K562 (cell line): ENCODE measurements around the gene LZTR1. TPM values are rescaled to one million over a fixed set of nuclear protein-coding genes. Genes with fewer than 3 reads are reported as not detected.

Source experiments
- E2F3 ChIP-seq: fragments of 250-450 bp; sonication (Bioruptor Pico); IDR thresholded peaks from 2 replicates; pipeline ENCODE4 v1.4.0; 2020; ENCODE audit warnings: mild to moderate bottlenecking
- HDAC8 ChIP-seq: fragments of 450-650 bp; IDR thresholded peaks from 2 replicates; pipeline ENCODE4 v1.6.1; 2016; ENCODE audit warnings: mild to moderate bottlenecking, missing genetic modification characterization, moderate library complexity, missing compliant biosample characterization
- HIVEP1 ChIP-seq: fragments of 250-450 bp; sonication (Bioruptor Pico); IDR thresholded peaks from 2 replicates; pipeline ENCODE4 v1.4.0; 2020; ENCODE audit warnings: mild to moderate bottlenecking
- MXI1 ChIP-seq: IDR thresholded peaks from 2 replicates; pipeline ENCODE4 v1.6.1; 2011; ENCODE audit warnings: low read depth, mild to moderate bottlenecking, improper control_type of control experiment, low read length
- RBM17 ChIP-seq: fragments of 200-400 bp; formaldehyde crosslinking; IDR thresholded peaks from 2 replicates; pipeline ENCODE4 v1.6.1; 2017; ENCODE audit warnings: low read depth, mild to moderate bottlenecking, low read length, borderline replicate concordance
- YY1 ChIP-seq, 3 experiments: IDR thresholded peaks; 2 replicates each; pipeline ENCODE4 v1.6.1; 2011; ENCODE audit warnings: low read length in 2 of 3, mild to moderate bottlenecking in 2 of 3, moderate library complexity in 2 of 3, borderline replicate concordance in 1 of 3, control low read depth in 1 of 3, low read depth in 1 of 3; ENCODE audit not compliant: insufficient read depth in 3 of 3, insufficient replicate concordance in 2 of 3, control insufficient read depth in 1 of 3, insufficient read length in 1 of 3; ENCODE audit errors: extremely low read depth in 1 of 3
- ZKSCAN3 ChIP-seq: fragments of 250-450 bp; sonication (Bioruptor Pico); IDR thresholded peaks from 2 replicates; pipeline ENCODE4 v1.4.0; 2020
- ZNF212 ChIP-seq: fragments of 450-650 bp; formaldehyde crosslinking; IDR thresholded peaks from 2 replicates; pipeline ENCODE4 v1.4.0; 2020; ENCODE audit warnings: mild to moderate bottlenecking
- ZNF445 ChIP-seq: fragments of 250-450 bp; sonication (Bioruptor Pico); IDR thresholded peaks from 2 replicates; pipeline ENCODE4 v1.4.0; 2020; ENCODE audit warnings: low read depth, mild to moderate bottlenecking, moderate library complexity
- polyA plus RNA-seq, 8 experiments: library from polyadenylated mRNA; depleted of rRNA in 4 of 8; stranded (reverse) in 5 of 8; unstranded in 3 of 8; fragments of >200 nt; fragmentation: Nextera tagmentation in 2 of 8; fragmentation: Illumina TruSeq in 1 of 8; extraction: Ambion mirVana in 2 of 8; extraction: Trizol in 1 of 8; gene quantifications; 2 replicates each; pipeline versions ENCODE4 v1.2.1 to v1.2.3, GENCODE V29; 2011 to 2014; ENCODE audit warnings: inconsistent platforms in 1 of 8, missing spikeins in 1 of 8
- total RNA-seq, 7 experiments: library from RNA; depleted of rRNA in 6 of 7; stranded (reverse); fragments of >200 nt in 6 of 7; fragmentation: Illumina TruSeq in 2 of 7; extraction: Trizol in 2 of 7; gene quantifications; 2 replicates each; pipeline versions ENCODE4 v1.2.1 to v1.2.3, GENCODE V29; 2011 to 2021; ENCODE audit warnings: low replicate concordance in 1 of 7
- TF ChIP-seq, protein P1 (sequence below), 2 experiments: fragments of 450-650 bp in 1 of 2; sonication (generic) in 1 of 2; formaldehyde crosslinking; conservative IDR thresholded peaks; 2 replicates each; pipeline versions ENCODE4 v1.4.0 to v1.8.1; 2020 to 2022; ENCODE audit warnings: mild to moderate bottlenecking in 1 of 2, missing genetic modification reagents in 1 of 2
- TF ChIP-seq, protein P2 (sequence below): sonication (generic); formaldehyde crosslinking; IDR thresholded peaks from 2 replicates; pipeline ENCODE4 v1.5.0; 2020; ENCODE audit warnings: missing genetic modification reagents
- TF ChIP-seq, protein P3 (sequence below): fragments of 200-800 bp; sonication (Bioruptor generic); IDR thresholded peaks from 2 replicates; pipeline ENCODE4 v1.6.1; 2016; ENCODE audit warnings: missing genetic modification characterization, missing compliant biosample characterization
- TF ChIP-seq, protein P4 (sequence below): fragments of 450-650 bp; formaldehyde crosslinking; IDR thresholded peaks from 2 replicates; pipeline ENCODE4 v1.4.0; 2022; ENCODE audit warnings: missing genetic modification characterization
- TF ChIP-seq, protein P5 (sequence below): fragments of 450-650 bp; formaldehyde crosslinking; IDR thresholded peaks from 2 replicates; pipeline ENCODE4 v1.4.0; 2020; ENCODE audit warnings: mild to moderate bottlenecking, moderate library complexity

The LZTR1 gene
- total and polyA plus RNA-seq, 9 of the 15 experiments (the other 6 are each of a cell fraction or from before 2014, with no cell fraction given): 2.2 to 135 (median 63.0) TPM

DNA sequence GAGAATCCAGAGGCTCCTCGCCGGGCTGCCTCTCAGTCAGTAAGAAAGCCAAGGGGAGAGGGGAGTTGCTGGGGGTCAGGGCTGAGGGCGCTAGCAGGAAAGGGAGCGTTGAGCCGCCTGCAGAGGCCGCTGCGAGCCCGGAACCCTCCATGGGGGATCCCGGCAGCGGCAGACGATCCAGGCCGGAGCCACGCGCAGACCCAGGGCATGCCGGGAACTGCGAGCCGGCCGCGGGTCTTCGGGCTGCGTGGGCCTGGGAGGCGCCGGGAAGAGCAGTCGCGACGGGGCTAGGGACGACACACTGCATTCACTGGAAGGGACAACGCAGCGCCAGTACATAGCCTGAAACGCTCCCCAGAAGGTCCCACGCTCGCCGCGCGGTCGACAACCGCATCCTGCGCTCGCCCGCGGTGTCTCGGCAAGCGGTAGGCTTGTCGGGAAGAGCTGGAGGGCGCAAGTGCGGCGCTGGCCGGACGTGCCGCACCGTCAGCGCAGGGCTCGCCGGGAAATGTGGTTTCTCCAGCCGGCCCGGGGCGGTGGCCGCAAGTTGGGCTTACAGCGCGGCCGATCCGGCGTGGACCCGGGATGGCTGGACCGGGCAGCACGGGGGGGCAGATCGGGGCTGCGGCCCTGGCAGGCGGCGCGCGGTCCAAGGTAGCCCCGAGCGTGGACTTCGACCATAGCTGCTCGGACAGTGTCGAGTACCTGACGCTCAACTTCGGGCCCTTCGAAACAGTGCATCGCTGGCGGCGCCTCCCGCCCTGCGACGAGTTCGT is at the start of gene LZTR1 (continued):
- TF ChIP-seq, protein P1, sequence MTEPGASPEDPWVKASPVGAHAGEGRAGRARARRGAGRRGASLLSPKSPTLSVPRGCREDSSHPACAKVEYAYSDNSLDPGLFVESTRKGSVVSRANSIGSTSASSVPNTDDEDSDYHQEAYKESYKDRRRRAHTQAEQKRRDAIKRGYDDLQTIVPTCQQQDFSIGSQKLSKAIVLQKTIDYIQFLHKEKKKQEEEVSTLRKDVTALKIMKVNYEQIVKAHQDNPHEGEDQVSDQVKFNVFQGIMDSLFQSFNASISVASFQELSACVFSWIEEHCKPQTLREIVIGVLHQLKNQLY (CRISPR knock-in tag; conservative IDR thresholded peaks at IDR 0.05): peak; percentile 96 to 97
- TF ChIP-seq ZNF212 (peak; percentile 91; the same call in 1 of the 2 replicates), YY1 (IDR thresholded peaks at IDR 0.05; ENCODE audit: borderline replicate concordance in 1 of 3, control insufficient read depth in 1 of 3, extremely low read depth in 1 of 3, insufficient read depth in 3 of 3, insufficient read length in 1 of 3, insufficient replicate concordance in 2 of 3, low read depth in 1 of 3, low read length in 2 of 3) (peak in 2 of 3 experiments; percentile 42 to 86), HDAC8 (tag) (peak; percentile 99), HIVEP1 (CRISPR knock-in tag) (peak; percentile 98), MXI1 (peak; percentile 90), ZKSCAN3 (CRISPR knock-in tag) (no peak), ZNF445 (CRISPR knock-in tag) (0 out of 2 replicates have a peak, but pooled peaks have one; percentile 81), E2F3 (CRISPR knock-in tag) (peak; percentile 98), RBM17 (no peak)
- TF ChIP-seq, protein P2, sequence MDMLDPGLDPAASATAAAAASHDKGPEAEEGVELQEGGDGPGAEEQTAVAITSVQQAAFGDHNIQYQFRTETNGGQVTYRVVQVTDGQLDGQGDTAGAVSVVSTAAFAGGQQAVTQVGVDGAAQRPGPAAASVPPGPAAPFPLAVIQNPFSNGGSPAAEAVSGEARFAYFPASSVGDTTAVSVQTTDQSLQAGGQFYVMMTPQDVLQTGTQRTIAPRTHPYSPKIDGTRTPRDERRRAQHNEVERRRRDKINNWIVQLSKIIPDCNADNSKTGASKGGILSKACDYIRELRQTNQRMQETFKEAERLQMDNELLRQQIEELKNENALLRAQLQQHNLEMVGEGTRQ: no peak
- TF ChIP-seq, protein P3, sequence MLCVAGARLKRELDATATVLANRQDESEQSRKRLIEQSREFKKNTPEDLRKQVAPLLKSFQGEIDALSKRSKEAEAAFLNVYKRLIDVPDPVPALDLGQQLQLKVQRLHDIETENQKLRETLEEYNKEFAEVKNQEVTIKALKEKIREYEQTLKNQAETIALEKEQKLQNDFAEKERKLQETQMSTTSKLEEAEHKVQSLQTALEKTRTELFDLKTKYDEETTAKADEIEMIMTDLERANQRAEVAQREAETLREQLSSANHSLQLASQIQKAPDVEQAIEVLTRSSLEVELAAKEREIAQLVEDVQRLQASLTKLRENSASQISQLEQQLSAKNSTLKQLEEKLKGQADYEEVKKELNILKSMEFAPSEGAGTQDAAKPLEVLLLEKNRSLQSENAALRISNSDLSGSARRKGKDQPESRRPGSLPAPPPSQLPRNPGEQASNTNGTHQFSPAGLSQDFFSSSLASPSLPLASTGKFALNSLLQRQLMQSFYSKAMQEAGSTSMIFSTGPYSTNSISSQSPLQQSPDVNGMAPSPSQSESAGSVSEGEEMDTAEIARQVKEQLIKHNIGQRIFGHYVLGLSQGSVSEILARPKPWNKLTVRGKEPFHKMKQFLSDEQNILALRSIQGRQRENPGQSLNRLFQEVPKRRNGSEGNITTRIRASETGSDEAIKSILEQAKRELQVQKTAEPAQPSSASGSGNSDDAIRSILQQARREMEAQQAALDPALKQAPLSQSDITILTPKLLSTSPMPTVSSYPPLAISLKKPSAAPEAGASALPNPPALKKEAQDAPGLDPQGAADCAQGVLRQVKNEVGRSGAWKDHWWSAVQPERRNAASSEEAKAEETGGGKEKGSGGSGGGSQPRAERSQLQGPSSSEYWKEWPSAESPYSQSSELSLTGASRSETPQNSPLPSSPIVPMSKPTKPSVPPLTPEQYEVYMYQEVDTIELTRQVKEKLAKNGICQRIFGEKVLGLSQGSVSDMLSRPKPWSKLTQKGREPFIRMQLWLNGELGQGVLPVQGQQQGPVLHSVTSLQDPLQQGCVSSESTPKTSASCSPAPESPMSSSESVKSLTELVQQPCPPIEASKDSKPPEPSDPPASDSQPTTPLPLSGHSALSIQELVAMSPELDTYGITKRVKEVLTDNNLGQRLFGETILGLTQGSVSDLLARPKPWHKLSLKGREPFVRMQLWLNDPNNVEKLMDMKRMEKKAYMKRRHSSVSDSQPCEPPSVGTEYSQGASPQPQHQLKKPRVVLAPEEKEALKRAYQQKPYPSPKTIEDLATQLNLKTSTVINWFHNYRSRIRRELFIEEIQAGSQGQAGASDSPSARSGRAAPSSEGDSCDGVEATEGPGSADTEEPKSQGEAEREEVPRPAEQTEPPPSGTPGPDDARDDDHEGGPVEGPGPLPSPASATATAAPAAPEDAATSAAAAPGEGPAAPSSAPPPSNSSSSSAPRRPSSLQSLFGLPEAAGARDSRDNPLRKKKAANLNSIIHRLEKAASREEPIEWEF (CRISPR knock-in tag): no peak
- TF ChIP-seq, protein P4, sequence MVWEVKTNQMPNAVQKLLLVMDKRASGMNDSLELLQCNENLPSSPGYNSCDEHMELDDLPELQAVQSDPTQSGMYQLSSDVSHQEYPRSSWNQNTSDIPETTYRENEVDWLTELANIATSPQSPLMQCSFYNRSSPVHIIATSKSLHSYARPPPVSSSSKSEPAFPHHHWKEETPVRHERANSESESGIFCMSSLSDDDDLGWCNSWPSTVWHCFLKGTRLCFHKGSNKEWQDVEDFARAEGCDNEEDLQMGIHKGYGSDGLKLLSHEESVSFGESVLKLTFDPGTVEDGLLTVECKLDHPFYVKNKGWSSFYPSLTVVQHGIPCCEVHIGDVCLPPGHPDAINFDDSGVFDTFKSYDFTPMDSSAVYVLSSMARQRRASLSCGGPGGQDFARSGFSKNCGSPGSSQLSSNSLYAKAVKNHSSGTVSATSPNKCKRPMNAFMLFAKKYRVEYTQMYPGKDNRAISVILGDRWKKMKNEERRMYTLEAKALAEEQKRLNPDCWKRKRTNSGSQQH (CRISPR knock-in tag): peak; percentile 98
- TF ChIP-seq, protein P5, sequence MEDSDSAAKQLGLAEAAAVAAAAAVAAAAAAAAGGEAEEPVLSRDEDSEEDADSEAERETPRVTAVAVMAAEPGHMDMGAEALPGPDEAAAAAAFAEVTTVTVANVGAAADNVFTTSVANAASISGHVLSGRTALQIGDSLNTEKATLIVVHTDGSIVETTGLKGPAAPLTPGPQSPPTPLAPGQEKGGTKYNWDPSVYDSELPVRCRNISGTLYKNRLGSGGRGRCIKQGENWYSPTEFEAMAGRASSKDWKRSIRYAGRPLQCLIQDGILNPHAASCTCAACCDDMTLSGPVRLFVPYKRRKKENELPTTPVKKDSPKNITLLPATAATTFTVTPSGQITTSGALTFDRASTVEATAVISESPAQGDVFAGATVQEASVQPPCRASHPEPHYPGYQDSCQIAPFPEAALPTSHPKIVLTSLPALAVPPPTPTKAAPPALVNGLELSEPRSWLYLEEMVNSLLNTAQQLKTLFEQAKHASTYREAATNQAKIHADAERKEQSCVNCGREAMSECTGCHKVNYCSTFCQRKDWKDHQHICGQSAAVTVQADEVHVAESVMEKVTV (CRISPR knock-in tag): peak; percentile 91
